Thyroid gland (tissue), 4 donors: ENCODE measurements around the gene NUMB. TPM values are rescaled to one million over a fixed set of nuclear protein-coding genes. Genes with fewer than 3 reads are reported as not detected.

Source experiments
- DNase-seq, 2 donors: peaks; one replicate each; pipeline ENCODE4 v3.0.0-alpha.2; 2019
- H3K27ac ChIP-seq, 3 donors: fragments of 200-600 bp; sonication (generic); 1 replicate in 2 of 3; 2 replicates in 1 of 3; pipeline ENCODE4 v1.5.1; 2016 to 2019; ENCODE audit warnings: mild to moderate bottlenecking in 1 of 3, moderate library complexity in 1 of 3
- H3K27me3 ChIP-seq: fragments of 200-600 bp; sonication (generic); one replicate; pipeline ENCODE4 v1.5.1; 2019
- H3K36me3 ChIP-seq, 2 donors: fragments of 200-600 bp; sonication (generic); one replicate each; pipeline ENCODE4 v1.5.1; 2016 to 2019
- H3K4me1 ChIP-seq, 2 donors: fragments of 200-600 bp; sonication (generic); one replicate each; pipeline ENCODE4 v1.5.1; 2017 to 2019
- H3K4me3 ChIP-seq, 3 donors: fragments of 200-600 bp; sonication (generic); replicated peaks in 1 of 3; 1 replicate in 2 of 3; 2 replicates in 1 of 3; pipeline ENCODE4 v1.5.1; 2016; ENCODE audit warnings: mild to moderate bottlenecking in 1 of 3
- H3K9me3 ChIP-seq: fragments of 200-600 bp; sonication (generic); one replicate; pipeline ENCODE4 v1.5.1; 2017
- POLR2A ChIP-seq, 2 donors: fragments of 450-650 bp; IDR thresholded peaks; one replicate each; pipeline ENCODE4 v1.6.1; 2017; ENCODE audit warnings: antibody characterized with exemption in 2 of 2, mild to moderate bottlenecking in 2 of 2, moderate library complexity in 1 of 2
- WGBS, 2 donors: methylation state at CpG; one replicate each; pipeline ENCODE4 v1.1.5; 2017; 5-methylcytosine and 5-hydroxymethylcytosine counted together
- intact Hi-C: fragments of 100-400 bp; cut with DNase I; formaldehyde crosslinking; loops from one replicate; pipeline ENCODE4 v1.15.1; 2023
- total RNA-seq, 4 donors: library from RNA; depleted of rRNA; stranded (reverse); fragments of >200 nt; gene quantifications; one replicate each; pipeline ENCODE4 v1.2.3, GENCODE V29; 2016
- TF ChIP-seq, protein P1 (sequence below), 6 experiments: fragments of 200-600 bp in 3 of 6; fragments of 450-650 bp in 3 of 6; sonication (generic) in 3 of 6; IDR thresholded peaks; one replicate each; pipeline ENCODE4 v1.5.1; 2016 to 2019; ENCODE audit warnings: antibody characterized with exemption in 6 of 6, mild to moderate bottlenecking in 2 of 6, inconsistent platforms in 1 of 6, moderate library complexity in 1 of 6

Gene NUMB
- total RNA-seq, 4 donors from 2014 or later: 67.1 to 101 (median 86.7) TPM

DNA sequence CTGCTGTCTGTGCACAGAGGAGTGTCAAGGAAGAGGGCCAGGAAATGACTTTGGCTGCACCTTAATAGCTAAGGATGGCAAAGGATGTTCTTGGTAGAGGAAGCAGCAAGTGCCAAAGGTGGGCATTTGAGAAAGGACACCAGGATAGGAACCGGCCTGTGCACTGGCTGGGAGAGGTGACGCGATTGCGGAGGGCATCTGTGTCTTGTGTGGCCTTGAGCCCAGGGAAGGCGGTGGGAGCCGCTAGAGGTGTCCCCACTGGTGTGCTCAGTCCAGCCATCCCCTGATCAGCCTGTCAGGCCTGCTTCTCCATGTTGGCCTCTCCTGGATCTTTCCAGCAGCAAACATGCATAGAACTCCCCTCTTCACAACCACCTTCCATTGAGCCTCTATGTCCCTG lies 190.9 kb downstream of the NUMB start:
- H3K27me3 ChIP-seq: no peaks in the 10 kb centered on the region
- WGBS, 2 donors: 94 to 97% methylated on average over 6 of the region's 6 CpGs
- no peak overlapping the region for H3K27ac ChIP-seq
- no peak for DNase-seq
- no peaks in the 10 kb centered on the region for H3K9me3 ChIP-seq
- TF ChIP-seq, protein P1, sequence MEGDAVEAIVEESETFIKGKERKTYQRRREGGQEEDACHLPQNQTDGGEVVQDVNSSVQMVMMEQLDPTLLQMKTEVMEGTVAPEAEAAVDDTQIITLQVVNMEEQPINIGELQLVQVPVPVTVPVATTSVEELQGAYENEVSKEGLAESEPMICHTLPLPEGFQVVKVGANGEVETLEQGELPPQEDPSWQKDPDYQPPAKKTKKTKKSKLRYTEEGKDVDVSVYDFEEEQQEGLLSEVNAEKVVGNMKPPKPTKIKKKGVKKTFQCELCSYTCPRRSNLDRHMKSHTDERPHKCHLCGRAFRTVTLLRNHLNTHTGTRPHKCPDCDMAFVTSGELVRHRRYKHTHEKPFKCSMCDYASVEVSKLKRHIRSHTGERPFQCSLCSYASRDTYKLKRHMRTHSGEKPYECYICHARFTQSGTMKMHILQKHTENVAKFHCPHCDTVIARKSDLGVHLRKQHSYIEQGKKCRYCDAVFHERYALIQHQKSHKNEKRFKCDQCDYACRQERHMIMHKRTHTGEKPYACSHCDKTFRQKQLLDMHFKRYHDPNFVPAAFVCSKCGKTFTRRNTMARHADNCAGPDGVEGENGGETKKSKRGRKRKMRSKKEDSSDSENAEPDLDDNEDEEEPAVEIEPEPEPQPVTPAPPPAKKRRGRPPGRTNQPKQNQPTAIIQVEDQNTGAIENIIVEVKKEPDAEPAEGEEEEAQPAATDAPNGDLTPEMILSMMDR (IDR thresholded peaks at IDR 0.05): no peak
- no peak for TF ChIP-seq POLR2A (IDR thresholded peaks at IDR 0.05)
- H3K4me3 ChIP-seq: no peak overlapping the region
- H3K36me3 ChIP-seq: peaks cover 0 to 15% of the 10 kb centered on the region in 2 donors
- H3K4me1 ChIP-seq: peaks cover 8 to 15% of the 10 kb centered on the region in 2 donors
- intact Hi-C loops: no loop called here

DNA sequence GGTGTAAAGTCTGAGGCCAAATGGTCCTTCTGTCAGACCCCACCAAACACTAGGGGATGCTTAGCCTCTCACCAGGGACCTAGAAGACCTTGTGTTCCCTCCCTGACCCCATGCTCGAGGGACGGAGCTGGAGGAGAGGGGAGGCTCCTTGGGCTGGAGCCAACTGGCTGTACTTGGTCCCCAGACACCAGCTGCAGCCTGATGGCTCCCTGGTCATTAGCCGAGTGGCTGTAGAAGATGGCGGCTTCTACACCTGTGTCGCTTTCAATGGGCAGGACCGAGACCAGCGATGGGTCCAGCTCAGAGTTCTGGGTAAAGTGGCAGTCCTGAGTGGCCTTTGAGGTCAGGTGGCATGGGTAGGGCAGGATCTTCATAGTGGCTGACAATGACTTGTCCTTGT lies 192.0 kb downstream of the NUMB start:
- intact Hi-C loops: no loop called here
- no peaks in the 10 kb centered on the region for H3K9me3 ChIP-seq
- WGBS, 2 donors: 96% methylated on average over 7 of the region's 7 CpGs; no CpG with 5 or more reads in 1 of the 2 donors

DNA sequence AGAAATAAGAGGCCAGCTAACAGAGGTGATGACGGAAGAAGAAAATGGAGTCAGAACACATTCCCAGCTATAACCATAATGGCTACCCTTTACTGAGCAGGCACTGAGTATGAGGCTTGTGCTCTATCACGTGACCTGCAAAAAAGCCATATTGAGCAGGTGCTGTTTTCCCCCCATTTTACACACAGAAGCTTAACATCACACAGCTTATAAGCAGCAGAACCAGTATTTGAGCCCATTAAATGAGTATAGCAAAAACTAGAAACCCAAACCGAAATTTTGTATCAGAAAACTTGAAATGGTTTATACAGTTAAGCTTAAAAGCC lies 192.7 kb downstream of the NUMB start:
- Histone ChIP-seq H3K27me3 (no peaks in the 10 kb centered on the region), H3K4me3 (no peak overlapping the region), H3K4me1 (peaks cover 8 to 15% of the 10 kb centered on the region in 2 donors), H3K27ac (no peak overlapping the region), H3K36me3 (peaks cover 0 to 15% of the 10 kb centered on the region in 2 donors), H3K9me3 (no peaks in the 10 kb centered on the region)
- WGBS, 2 donors: 92 to 100% methylated on average over 3 of the region's 3 CpGs
- DNase-seq: no peak
- intact Hi-C loops: no loop called here
- TF ChIP-seq POLR2A (IDR thresholded peaks at IDR 0.05): no peak
- TF ChIP-seq, protein P1 (IDR thresholded peaks at IDR 0.05): no peak

More for the DNA sequence above, 192.0 kb downstream of the NUMB start:
- no peak overlapping the region for H3K4me3 ChIP-seq
- H3K27ac ChIP-seq: no peak overlapping the region
- no peak for TF ChIP-seq POLR2A (IDR thresholded peaks at IDR 0.05)
- TF ChIP-seq, protein P1 (IDR thresholded peaks at IDR 0.05): no peak
- peaks cover 8 to 15% of the 10 kb centered on the region in 2 donors for H3K4me1 ChIP-seq
- H3K27me3 ChIP-seq: no peaks in the 10 kb centered on the region
- no peak for DNase-seq
- peaks cover 0 to 15% of the 10 kb centered on the region in 2 donors for H3K36me3 ChIP-seq

DNA sequence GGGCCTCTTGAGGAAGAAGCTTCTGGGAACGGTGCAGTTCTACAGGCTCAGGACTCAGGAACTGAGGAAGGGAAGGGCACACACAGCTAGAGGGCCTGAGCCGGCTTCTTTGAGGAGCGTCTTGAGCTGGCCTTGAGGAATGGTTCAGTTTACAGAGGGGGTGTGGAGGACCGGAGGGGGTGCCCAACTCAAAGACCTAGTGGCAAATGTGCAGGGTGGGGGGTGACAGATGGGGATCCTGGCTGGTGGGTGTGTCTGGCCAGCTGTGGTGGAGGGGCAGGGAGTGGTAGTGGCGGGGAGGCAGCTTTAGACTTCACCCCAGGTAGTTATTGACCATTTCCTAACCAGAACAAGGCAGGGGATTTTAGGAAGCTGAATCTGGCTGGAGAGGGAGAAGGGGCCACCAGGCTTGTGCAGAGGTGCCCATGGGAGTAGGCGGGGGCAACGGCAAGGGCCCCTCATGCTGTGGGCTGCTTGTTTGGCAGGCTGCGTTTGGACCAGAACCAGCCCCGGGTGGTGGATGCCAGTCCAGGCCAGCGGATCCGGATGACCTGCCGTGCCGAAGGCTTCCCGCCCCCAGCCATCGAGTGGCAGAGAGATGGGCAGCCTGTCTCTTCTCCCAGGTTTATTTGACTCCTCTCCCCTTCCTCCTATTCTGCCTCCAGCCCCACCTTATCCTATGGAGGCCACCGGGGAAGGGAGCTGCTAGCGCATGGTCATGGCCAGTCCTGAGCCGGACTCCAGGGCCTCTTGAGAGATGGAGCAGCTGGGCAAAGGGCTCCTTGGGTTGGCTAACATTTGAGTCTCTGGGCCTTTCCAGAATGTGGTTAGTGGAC lies 193.2 kb downstream of the NUMB start:
- intact Hi-C loops: no loop called here
- no peak overlapping the region for H3K27ac ChIP-seq
- peaks cover 0 to 15% of the 10 kb centered on the region in 2 donors for H3K36me3 ChIP-seq

More for the DNA sequence above, 193.2 kb downstream of the NUMB start:
- Histone ChIP-seq H3K9me3 (no peaks in the 10 kb centered on the region), H3K27me3 (no peaks in the 10 kb centered on the region), H3K4me1 (peaks cover 8 to 12% of the 10 kb centered on the region in 2 donors), H3K4me3 (no peak overlapping the region)
- WGBS, 2 donors: 77 to 91% methylated on average over 12 to 17 of the region's 18 CpGs
- TF ChIP-seq POLR2A (IDR thresholded peaks at IDR 0.05): no peak
- TF ChIP-seq, protein P1 (IDR thresholded peaks at IDR 0.05): no peak
- no peak for DNase-seq
